IPS-NIHi7 (cell line): ENCODE measurements around the gene APOL1.
"Not testable (repeated sequence)": the region's sequence is repeated elsewhere in the genome, so short reads cannot be mapped to it uniquely, and the experiment has no call there.

Experiments used
- DNase-seq: peaks from one replicate; pipeline ENCODE4 v3.0.0; 2012; ENCODE audit warnings: mixed read lengths; ENCODE audit errors: extremely low spot score

APOL1 gene

GRCh38 chr22:36225333-36225922 lies 27.5 kb upstream of the APOL1 start:
- DNase-seq: no peak

- DNase-seq: no peak
Measured at GRCh38 chr22:36226189-36226588, 26.7 kb upstream of the APOL1 start.

- DNase-seq: no peak
Measured at GRCh38 chr22:36227396-36227795, 25.5 kb upstream of the APOL1 start.

GRCh38 chr22:36227806-36228205 lies 25.1 kb upstream of the APOL1 start:
- no peak for DNase-seq

- not testable (repeated sequence) for DNase-seq
Measured at GRCh38 chr22:36228369-36228768, 24.6 kb upstream of the APOL1 start.

- DNase-seq: no peak
Measured at GRCh38 chr22:36228944-36229343, 24.0 kb upstream of the APOL1 start.

GRCh38 chr22:36229649-36230048 lies 23.3 kb upstream of the APOL1 start:
- not testable (repeated sequence) for DNase-seq

GRCh38 chr22:36231051-36231450 lies 21.9 kb upstream of the APOL1 start:
- peak; percentile 35 for DNase-seq

- no peak for DNase-seq
Measured at GRCh38 chr22:36232715-36233401, 20.1 kb upstream of the APOL1 start.

GRCh38 chr22:36233796-36234195 lies 19.1 kb upstream of the APOL1 start:
- DNase-seq: no peak

- DNase-seq: no peak
Measured at GRCh38 chr22:36234213-36234612, 18.7 kb upstream of the APOL1 start.

- DNase-seq: no peak
Measured at GRCh38 chr22:36234919-36235318, 18.0 kb upstream of the APOL1 start.

- no peak for DNase-seq
Measured at GRCh38 chr22:36235585-36235984, 17.3 kb upstream of the APOL1 start.

GRCh38 chr22:36236388-36237319 lies 16.3 kb upstream of the APOL1 start:
- DNase-seq: no peak

GRCh38 chr22:36237462-36238372 lies 15.2 kb upstream of the APOL1 start:
- no peak for DNase-seq

- DNase-seq: no peak
Measured at GRCh38 chr22:36238373-36239149, 14.4 kb upstream of the APOL1 start.

- no peak for DNase-seq
Measured at GRCh38 chr22:36239150-36239400, 13.9 kb upstream of the APOL1 start.

- peak; percentile 95 for DNase-seq
Measured at GRCh38 chr22:36239401-36240171, 13.3 kb upstream of the APOL1 start, which contains the start of gene APOL2. Gene APOL2 (minus strand): TSS chr22:36239527. CDS start chr22:36233162, 6,365 bp downstream.

GRCh38 chr22:36243986-36244385 lies 8.9 kb upstream of the APOL1 start:
- DNase-seq: no peak
